Testis (tissue), 2 donors: ENCODE data around the gene CATSPERE.

Experiments used
- CTCF ChIP-seq, 3 experiments: fragments of 450-650 bp in 2 of 3; fragments of 200-600 bp in 1 of 3; sonication (generic) in 1 of 3; IDR thresholded peaks; one replicate each; pipeline ENCODE4 v1.5.1; 2016 to 2019; ENCODE audit warnings: antibody characterized with exemption in 3 of 3, mild to moderate bottlenecking in 2 of 3, moderate library complexity in 1 of 3
- POLR2A ChIP-seq: fragments of 450-650 bp; IDR thresholded peaks from one replicate; pipeline ENCODE4 v1.6.1; 2017; ENCODE audit warnings: antibody characterized with exemption, mild to moderate bottlenecking, moderate library complexity

DNA sequence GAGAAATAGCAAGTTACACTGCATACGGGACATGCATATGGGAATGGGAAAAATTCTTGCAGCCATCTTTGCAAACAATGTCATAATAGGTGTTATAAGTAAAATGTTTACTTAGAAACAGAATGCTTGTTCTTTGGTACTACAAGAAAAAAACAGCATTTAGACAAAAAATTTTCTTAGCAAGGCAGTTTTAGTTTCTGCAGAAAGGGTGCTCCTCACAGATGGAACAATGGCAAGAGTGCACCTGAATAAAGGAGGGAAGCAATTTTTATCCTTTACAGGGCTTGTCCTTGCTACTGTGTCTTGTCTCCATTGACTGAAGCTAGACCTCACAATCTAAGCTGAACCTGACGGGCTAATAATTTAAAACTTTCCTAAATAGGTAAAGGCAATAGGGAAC lies 112.7 kb downstream of the CATSPERE start:
- TF ChIP-seq POLR2A (no peak), CTCF (IDR thresholded peaks at IDR 0.05) (no peak)
